H9 (cell line): ENCODE data around the gene PBX1. TPM values are rescaled to one million over a fixed set of nuclear protein-coding genes. Genes with fewer than 3 reads are reported as not detected.

Source experiments
- DNase-seq: peaks from one replicate; pipeline ENCODE4 v3.0.0-alpha.2; 2017
- H2AFZ ChIP-seq: one replicate; pipeline ENCODE4 v1.6.1; 2013; ENCODE audit warnings: mild to moderate bottlenecking, low read length, control low read depth, moderate library complexity
- H2AK5ac ChIP-seq: 2 replicates; pipeline ENCODE4 v1.6.1; 2013; ENCODE audit warnings: low read length, control low read depth, mixed read lengths; ENCODE audit not compliant: insufficient read length
- H2BK120ac ChIP-seq: one replicate; pipeline ENCODE4 v1.6.1; 2013; ENCODE audit warnings: low read depth, mild to moderate bottlenecking, low read length, control low read depth, inconsistent platforms; ENCODE audit not compliant: poor library complexity, severe bottlenecking
- H2BK12ac ChIP-seq: 2 replicates; pipeline ENCODE4 v1.6.1; 2013; ENCODE audit warnings: low read length, control low read depth, mixed read lengths, low read depth; ENCODE audit not compliant: insufficient read length
- H2BK15ac ChIP-seq: 2 replicates; pipeline ENCODE4 v1.6.1; 2013; ENCODE audit warnings: low read depth, low read length, control low read depth
- H2BK20ac ChIP-seq: one replicate; pipeline ENCODE4 v1.6.1; 2013; ENCODE audit warnings: low read depth, mild to moderate bottlenecking, low read length, control low read depth, inconsistent platforms; ENCODE audit not compliant: poor library complexity, severe bottlenecking
- H2BK5ac ChIP-seq: 2 replicates; pipeline ENCODE4 v1.6.1; 2013; ENCODE audit warnings: low read length, control low read depth, mixed read lengths; ENCODE audit not compliant: insufficient read length
- H3K14ac ChIP-seq: 2 replicates; pipeline ENCODE4 v1.6.1; 2013; ENCODE audit warnings: low read length, control low read depth; ENCODE audit not compliant: insufficient read depth
- H3K18ac ChIP-seq: 2 replicates; pipeline ENCODE4 v1.6.1; 2013; ENCODE audit warnings: low read depth, mild to moderate bottlenecking, mixed read lengths, low read length, control low read depth; ENCODE audit not compliant: insufficient read length
- H3K23ac ChIP-seq: 2 replicates; pipeline ENCODE4 v1.6.1; 2013; ENCODE audit warnings: low read length, control low read depth, mixed read lengths, low read depth; ENCODE audit not compliant: insufficient read length
- H3K23me2 ChIP-seq: 2 replicates; pipeline ENCODE4 v1.6.1; 2013; ENCODE audit warnings: low read depth, mild to moderate bottlenecking, mixed read lengths, low read length, control low read depth; ENCODE audit not compliant: insufficient read length, poor library complexity, severe bottlenecking
- H3K27ac ChIP-seq: 2 replicates; pipeline ENCODE4 v1.5.1; 2013; ENCODE audit warnings: low read length, control low read depth, mixed read lengths, low read depth; ENCODE audit not compliant: insufficient read length
- H3K27me3 ChIP-seq: 2 replicates; pipeline ENCODE4 v1.6.1; 2013; ENCODE audit warnings: low read length, control low read depth, inconsistent platforms; ENCODE audit not compliant: insufficient read depth
- H3K4ac ChIP-seq: 2 replicates; pipeline ENCODE4 v1.6.1; 2013; ENCODE audit warnings: low read depth, mild to moderate bottlenecking, control low read depth, inconsistent platforms, low read length, moderate library complexity
- H3K4me1 ChIP-seq: 2 replicates; pipeline ENCODE4 v1.6.1; 2013; ENCODE audit warnings: low read length, control low read depth, inconsistent platforms; ENCODE audit not compliant: insufficient read depth
- H3K4me2 ChIP-seq: 2 replicates; pipeline ENCODE4 v1.6.1; 2013; ENCODE audit warnings: low read length, control low read depth, mixed read lengths; ENCODE audit not compliant: insufficient read length, insufficient read depth
- H3K56ac ChIP-seq: 2 replicates; pipeline ENCODE4 v1.6.1; 2013; ENCODE audit warnings: low read depth, mild to moderate bottlenecking, mixed read lengths, low read length, control low read depth; ENCODE audit not compliant: insufficient read length
- H3K79me1 ChIP-seq: 2 replicates; pipeline ENCODE4 v1.6.1; 2013; ENCODE audit warnings: low read depth, mild to moderate bottlenecking, moderate library complexity, low read length, control low read depth, inconsistent platforms; ENCODE audit not compliant: insufficient read depth, poor library complexity, severe bottlenecking
- H3K79me2 ChIP-seq: 2 replicates; pipeline ENCODE4 v1.6.1; 2013; ENCODE audit warnings: low read length, control low read depth, inconsistent platforms; ENCODE audit not compliant: insufficient read depth
- H3K9ac ChIP-seq: 2 replicates; pipeline ENCODE4 v1.6.1; 2013; ENCODE audit warnings: low read length, control low read depth, mixed read lengths; ENCODE audit not compliant: insufficient read length; ENCODE audit errors: extremely low read depth
- H3K9me3 ChIP-seq: one replicate; pipeline ENCODE4 v1.6.1; 2013; ENCODE audit warnings: low read depth, low read length, inconsistent platforms; ENCODE audit not compliant: control insufficient read depth
- H3T11ph ChIP-seq: one replicate; pipeline ENCODE4 v1.6.1; 2013; ENCODE audit warnings: mild to moderate bottlenecking, low read length, control low read depth, inconsistent platforms
- H4K20me1 ChIP-seq: one replicate; pipeline ENCODE4 v1.6.1; 2013; ENCODE audit not compliant: control insufficient read depth, insufficient read length, insufficient read depth
- H4K5ac ChIP-seq: 2 replicates; pipeline ENCODE4 v1.6.1; 2013; ENCODE audit warnings: low read depth, mild to moderate bottlenecking, mixed read lengths, low read length, control low read depth; ENCODE audit not compliant: insufficient read length
- H4K8ac ChIP-seq: replicated peaks from 2 replicates; pipeline ENCODE4 v1.6.1; 2013; ENCODE audit warnings: low read length, control low read depth, mixed read lengths, low read depth; ENCODE audit not compliant: insufficient read length
- H4K91ac ChIP-seq: 2 replicates; pipeline ENCODE4 v1.6.1; 2013; ENCODE audit warnings: low read depth, mild to moderate bottlenecking, moderate library complexity, mixed read lengths, low read length, control low read depth; ENCODE audit not compliant: insufficient read length
- H3K27ac Mint-ChIP-seq, 3 experiments: 2 replicates in 2 of 3; 3 replicates in 1 of 3; pipeline ENCODE4 v1.8.0; 2020 to 2021; ENCODE audit warnings: mixed read lengths in 3 of 3, mild to moderate bottlenecking in 1 of 3, moderate library complexity in 1 of 3
- H3K27me3 Mint-ChIP-seq: 2 replicates; pipeline ENCODE4 v1.8.0; 2021; ENCODE audit warnings: low read depth, mild to moderate bottlenecking, moderate library complexity, mixed read lengths
- H3K36me3 Mint-ChIP-seq, 3 experiments: 2 replicates in 2 of 3; 3 replicates in 1 of 3; pipeline ENCODE4 v1.8.0; 2020 to 2021; ENCODE audit warnings: low read depth in 3 of 3, mixed read lengths in 3 of 3; ENCODE audit not compliant: insufficient read depth in 1 of 3
- H3K4me1 Mint-ChIP-seq, 2 experiments: 2 replicates each; pipeline ENCODE4 v1.8.0; 2020; ENCODE audit warnings: mixed read lengths in 2 of 2
- H3K4me3 Mint-ChIP-seq, 2 experiments: 2 replicates in 1 of 2; 3 replicates in 1 of 2; pipeline ENCODE4 v1.8.0; 2020 to 2021; ENCODE audit warnings: mild to moderate bottlenecking in 2 of 2, mixed read lengths in 2 of 2, moderate library complexity in 1 of 2
- H3K9me3 Mint-ChIP-seq, 2 experiments: 2 replicates in 1 of 2; 3 replicates in 1 of 2; pipeline ENCODE4 v1.8.0; 2020; ENCODE audit warnings: mild to moderate bottlenecking in 2 of 2, mixed read lengths in 2 of 2, moderate library complexity in 1 of 2
- WGBS: extraction: QIAGEN DNeasy Blood & Tissue Kit; methylation state at CpG from one replicate; pipeline ENCODE4 v1.1.7; 2013; ENCODE audit warnings: missing lambda C conversion rate, low lambda C conversion rate, mixed read lengths; ENCODE audit not compliant: insufficient read length; ENCODE audit errors: extremely low coverage; 5-methylcytosine and 5-hydroxymethylcytosine counted together
- total RNA-seq: library from RNA; stranded (reverse); gene quantifications from 2 replicates; pipeline ENCODE4 v1.2.1, GENCODE V29; 2021
- TF ChIP-seq, protein P1 (sequence below): fragments of 200-600 bp; sonication (generic); conservative IDR thresholded peaks from 3 replicates; pipeline ENCODE4 v1.8.0; 2021; ENCODE audit warnings: antibody characterized with exemption, mild to moderate bottlenecking

PBX1 gene
- total RNA-seq, 1 experiment from 2014 or later, result 142 TPM

DNA sequence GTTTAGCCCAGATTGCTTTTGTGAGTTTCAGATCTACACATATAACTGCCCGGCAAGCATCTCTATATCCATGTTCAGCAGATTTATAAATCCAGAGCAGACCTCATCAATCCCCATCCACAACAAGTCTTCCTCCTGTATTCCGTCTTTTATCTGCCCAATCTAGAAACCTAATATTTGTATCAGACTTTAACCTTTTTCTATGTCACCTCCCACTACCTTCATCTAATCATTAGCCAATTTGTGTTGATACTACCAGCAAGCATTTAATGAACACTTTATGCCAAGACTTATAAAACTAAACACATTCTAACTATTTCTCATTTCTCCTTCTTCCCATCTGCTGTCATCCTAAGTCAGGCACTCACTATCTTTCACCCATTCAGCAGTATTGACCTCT lies 135.5 kb downstream of the PBX1 start:
- H3K9me3 Mint-ChIP-seq, result no peaks in the 10 kb centered on the region
- WGBS, result no CpG with 5 or more reads among the region's 2 CpGs
- H3K27me3 Mint-ChIP-seq, result no peaks in the 10 kb centered on the region
- no peak overlapping the region for H2BK15ac ChIP-seq
- no peaks in the 10 kb centered on the region for H4K20me1 ChIP-seq
- H3K14ac ChIP-seq, result no peak overlapping the region
- no peak overlapping the region for H3K4ac ChIP-seq
- TF ChIP-seq, protein P1, sequence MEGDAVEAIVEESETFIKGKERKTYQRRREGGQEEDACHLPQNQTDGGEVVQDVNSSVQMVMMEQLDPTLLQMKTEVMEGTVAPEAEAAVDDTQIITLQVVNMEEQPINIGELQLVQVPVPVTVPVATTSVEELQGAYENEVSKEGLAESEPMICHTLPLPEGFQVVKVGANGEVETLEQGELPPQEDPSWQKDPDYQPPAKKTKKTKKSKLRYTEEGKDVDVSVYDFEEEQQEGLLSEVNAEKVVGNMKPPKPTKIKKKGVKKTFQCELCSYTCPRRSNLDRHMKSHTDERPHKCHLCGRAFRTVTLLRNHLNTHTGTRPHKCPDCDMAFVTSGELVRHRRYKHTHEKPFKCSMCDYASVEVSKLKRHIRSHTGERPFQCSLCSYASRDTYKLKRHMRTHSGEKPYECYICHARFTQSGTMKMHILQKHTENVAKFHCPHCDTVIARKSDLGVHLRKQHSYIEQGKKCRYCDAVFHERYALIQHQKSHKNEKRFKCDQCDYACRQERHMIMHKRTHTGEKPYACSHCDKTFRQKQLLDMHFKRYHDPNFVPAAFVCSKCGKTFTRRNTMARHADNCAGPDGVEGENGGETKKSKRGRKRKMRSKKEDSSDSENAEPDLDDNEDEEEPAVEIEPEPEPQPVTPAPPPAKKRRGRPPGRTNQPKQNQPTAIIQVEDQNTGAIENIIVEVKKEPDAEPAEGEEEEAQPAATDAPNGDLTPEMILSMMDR, result no peak
- no peak overlapping the region for H3K9ac ChIP-seq
- H3K56ac ChIP-seq, result no peak overlapping the region
- no peak overlapping the region for H2AFZ ChIP-seq
- H2BK20ac ChIP-seq, result no peak overlapping the region
- no peak overlapping the region for H2BK120ac ChIP-seq
- no peak overlapping the region for H2AK5ac ChIP-seq
- peaks cover 0 to 3% (median 0%) of the 10 kb centered on the region in 3 experiments; a peak in 3 of 7 replicates for H3K36me3 Mint-ChIP-seq
- H3K9me3 ChIP-seq, result no peaks in the 10 kb centered on the region
- no peaks in the 10 kb centered on the region; the same call in 1 of the 2 replicates for H3K79me2 ChIP-seq
- no peak overlapping the region for H3K18ac ChIP-seq
- H4K91ac ChIP-seq, result no peak overlapping the region
- no peak overlapping the region for H3K4me3 Mint-ChIP-seq
- no peak overlapping the region for H4K5ac ChIP-seq
- H3K79me1 ChIP-seq, result no peaks in the 10 kb centered on the region
- H3K23me2 ChIP-seq, result no peaks in the 10 kb centered on the region
- no peak overlapping the region for H2BK5ac ChIP-seq
- H3K23ac ChIP-seq, result no peak overlapping the region
- H4K8ac ChIP-seq, result no peak overlapping the region
- no peak for DNase-seq
- no peaks in the 10 kb centered on the region; the same call in 1 of the 2 replicates for H3K4me1 ChIP-seq
- H3K27me3 ChIP-seq, result no peaks in the 10 kb centered on the region
- H2BK12ac ChIP-seq, result no peak overlapping the region
- H3K4me1 Mint-ChIP-seq, result peaks cover 16 to 29% of the 10 kb centered on the region in 2 experiments
- no peak overlapping the region for H3K27ac ChIP-seq
- H3K4me2 ChIP-seq, result no peak overlapping the region
- no peak overlapping the region for H3T11ph ChIP-seq
- no peak overlapping the region for H3K27ac Mint-ChIP-seq
